GM19043 (cell line): Measurements from ENCODE around the gene SOWAHA.

Experiments used
- ATAC-seq: cut with Tn5 transposase; IDR thresholded peaks from one replicate; pipeline ENCODE4 v1.9.1; 2021; ENCODE audit warnings: low read depth; ENCODE audit not compliant: unreplicated experiment

SOWAHA gene

GRCh38 chr5:132825033-132825833, 12.1 kb downstream of the SOWAHA start:
- no peak for ATAC-seq

- no peak for ATAC-seq
Observed at GRCh38 chr5:132825834-132826391, 12.8 kb downstream of the SOWAHA start.

- ATAC-seq = no peak
Observed at GRCh38 chr5:132826424-132827082, 13.5 kb downstream of the SOWAHA start.

- ATAC-seq = no peak
Observed at GRCh38 chr5:132827943-132828673, 15.0 kb downstream of the SOWAHA start.

GRCh38 chr5:132828846-132829494, 15.9 kb downstream of the SOWAHA start:
- no peak for ATAC-seq

- peak; percentile 74 for ATAC-seq
Observed at GRCh38 chr5:132829742-132830435, 16.8 kb downstream of the SOWAHA start.

GRCh38 chr5:132830436-132831094, 17.5 kb downstream of the SOWAHA start, which contains the start of gene SHROOM1:
SHROOM1 (minus strand) TSS chr5:132830647; CDS start chr5:132826140, 4,507 bp downstream.
- peak; percentile 54 for ATAC-seq

- ATAC-seq = no peak
Observed at GRCh38 chr5:132831095-132831860, 18.2 kb downstream of the SOWAHA start.

GRCh38 chr5:132832612-132833011, 19.5 kb downstream of the SOWAHA start:
- no peak for ATAC-seq

GRCh38 chr5:132834057-132834456, 21.0 kb downstream of the SOWAHA start:
- no peak for ATAC-seq

GRCh38 chr5:132836852-132837251, 23.8 kb downstream of the SOWAHA start:
- no peak for ATAC-seq

- ATAC-seq = no peak
Observed at GRCh38 chr5:132837868-132838267, 24.8 kb downstream of the SOWAHA start.

GRCh38 chr5:132838516-132839282, 25.6 kb downstream of the SOWAHA start:
- ATAC-seq = no peak

- ATAC-seq = no peak
Observed at GRCh38 chr5:132839426-132840301, 26.6 kb downstream of the SOWAHA start.

- no peak for ATAC-seq
Observed at GRCh38 chr5:132840313-132840712, 27.2 kb downstream of the SOWAHA start.

GRCh38 chr5:132840896-132841295, 27.8 kb downstream of the SOWAHA start:
- no peak for ATAC-seq

GRCh38 chr5:132841305-132841704, 28.2 kb downstream of the SOWAHA start:
- ATAC-seq = no peak
